Fibroblast of upper back skin (primary cell): ENCODE measurements around the gene BABAM2.
A peak's percentile ranks its signal among the peaks of the same experiment; 100 is the strongest.

Experiments used
- DNase-seq: peaks from one replicate; pipeline ENCODE4 v3.0.0-alpha.2; 2013

Gene BABAM2

DNA sequence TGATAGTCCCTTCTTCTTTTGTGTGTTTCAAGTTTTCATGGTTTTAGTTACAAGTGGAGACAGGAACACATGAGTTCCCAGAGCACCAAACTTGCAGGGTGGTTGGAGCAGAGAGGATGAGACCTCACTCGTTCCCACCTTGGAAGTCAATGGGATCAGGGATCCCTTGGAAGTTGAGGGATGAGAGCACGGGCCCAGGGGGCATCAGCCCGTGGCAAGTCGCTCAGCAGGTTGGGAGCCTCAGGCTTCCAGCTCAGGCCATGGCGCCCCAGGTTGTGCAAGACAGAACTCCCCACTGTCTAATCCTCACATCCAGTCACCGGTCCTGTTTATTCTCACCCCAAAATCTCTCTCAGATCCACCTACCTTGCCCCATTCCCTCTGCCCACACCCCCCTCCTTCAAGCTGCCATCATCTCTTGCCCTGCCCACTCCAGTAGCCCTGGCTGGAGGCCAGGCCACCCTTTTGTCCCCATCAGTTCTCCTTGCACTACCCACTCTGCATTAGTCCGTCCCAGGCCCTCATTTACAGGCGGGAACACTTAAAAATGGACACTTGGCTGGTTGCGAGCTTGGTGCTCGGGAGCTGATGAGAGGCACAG lies 464.5 kb downstream of the BABAM2 start:
- no peak for DNase-seq

DNA sequence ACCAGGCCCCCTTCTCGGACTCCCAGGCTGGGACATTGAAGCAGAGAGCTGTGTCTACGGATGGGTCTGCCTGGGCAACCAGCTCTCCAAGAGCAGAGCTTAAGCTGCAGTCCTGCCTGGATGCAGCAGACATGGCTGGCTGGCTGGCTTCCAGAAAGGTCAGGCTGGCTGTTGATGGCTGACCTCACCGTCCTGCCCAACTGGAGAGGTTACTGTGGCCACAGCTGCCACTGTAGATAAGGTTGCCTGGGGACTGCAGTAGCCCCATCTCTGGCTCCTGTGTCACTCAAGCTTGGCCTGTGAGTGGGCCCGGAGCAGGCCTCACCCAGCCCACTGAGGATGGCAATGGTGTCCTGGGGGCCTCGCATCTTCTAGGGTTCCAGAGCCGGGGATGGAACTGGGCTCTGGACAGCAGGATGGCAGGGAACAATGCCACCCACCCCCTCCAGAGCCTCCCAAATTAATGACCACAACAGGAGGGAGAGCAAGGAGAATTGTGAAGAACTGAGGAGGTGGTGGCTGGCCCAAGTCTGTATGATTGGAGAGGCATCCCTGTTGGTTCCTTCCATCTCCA lies 465.1 kb downstream of the BABAM2 start:
- DNase-seq = no peak

DNA sequence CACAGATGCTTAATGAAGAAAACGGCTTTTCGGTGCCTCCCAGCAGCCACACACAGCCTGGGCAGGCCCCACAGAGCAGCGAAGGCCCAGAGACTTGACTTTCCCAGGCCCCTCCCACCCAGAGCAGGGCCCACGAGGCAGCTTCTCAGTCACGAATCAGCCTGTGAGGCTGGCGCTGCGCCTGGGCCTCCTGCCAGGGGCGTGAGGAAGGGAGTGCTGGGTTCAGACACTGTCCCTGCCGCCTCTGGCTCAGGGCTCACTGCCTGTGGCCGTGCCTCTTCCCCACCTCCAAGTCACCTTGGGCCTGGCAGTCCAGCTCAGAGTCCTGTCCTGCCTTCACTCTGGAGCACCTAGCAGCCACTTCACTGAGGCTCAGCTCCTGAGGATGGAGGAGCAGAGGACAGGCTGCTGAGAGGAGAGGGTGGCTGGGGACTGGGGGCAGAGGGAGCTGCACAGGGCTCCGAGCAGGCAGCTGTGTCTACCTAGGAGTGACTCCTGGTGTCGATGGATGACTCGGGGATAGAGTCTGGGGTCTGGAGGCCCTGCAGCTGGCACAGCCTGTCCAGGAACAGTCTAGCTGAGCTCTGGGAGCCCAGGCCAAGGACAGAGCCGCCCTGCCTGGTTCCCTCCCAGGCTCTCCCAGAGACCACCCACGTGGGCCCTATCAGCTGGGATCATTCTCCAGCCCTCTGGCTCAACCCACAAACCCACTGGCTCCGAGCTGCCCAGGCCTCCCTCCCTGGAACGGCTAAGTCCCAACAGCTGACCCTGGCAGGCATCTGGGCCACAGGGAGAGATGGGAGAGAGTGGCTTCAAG lies 465.8 kb downstream of the BABAM2 start:
- DNase-seq = peak; percentile 91

DNA sequence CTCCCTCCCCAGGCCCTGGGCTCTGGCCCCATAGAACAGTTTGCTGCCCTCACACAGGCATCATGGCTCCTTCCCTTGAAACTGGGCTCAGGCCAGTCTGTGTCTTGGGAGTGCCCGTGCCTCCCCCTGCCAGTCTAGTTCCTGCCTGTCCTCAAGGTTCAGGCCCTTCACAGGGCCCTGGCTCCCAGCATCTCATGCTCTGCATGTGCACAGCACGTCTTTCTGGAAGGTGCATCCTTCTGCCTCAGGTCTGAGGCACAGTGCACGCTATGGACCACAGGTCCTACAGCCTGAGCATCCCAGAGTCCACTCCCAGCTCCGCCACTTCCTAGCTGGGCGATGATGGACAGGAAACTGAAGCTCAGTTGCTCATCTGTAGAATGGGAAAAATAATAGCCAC lies 466.5 kb downstream of the BABAM2 start:
- peak; percentile 18 for DNase-seq

DNA sequence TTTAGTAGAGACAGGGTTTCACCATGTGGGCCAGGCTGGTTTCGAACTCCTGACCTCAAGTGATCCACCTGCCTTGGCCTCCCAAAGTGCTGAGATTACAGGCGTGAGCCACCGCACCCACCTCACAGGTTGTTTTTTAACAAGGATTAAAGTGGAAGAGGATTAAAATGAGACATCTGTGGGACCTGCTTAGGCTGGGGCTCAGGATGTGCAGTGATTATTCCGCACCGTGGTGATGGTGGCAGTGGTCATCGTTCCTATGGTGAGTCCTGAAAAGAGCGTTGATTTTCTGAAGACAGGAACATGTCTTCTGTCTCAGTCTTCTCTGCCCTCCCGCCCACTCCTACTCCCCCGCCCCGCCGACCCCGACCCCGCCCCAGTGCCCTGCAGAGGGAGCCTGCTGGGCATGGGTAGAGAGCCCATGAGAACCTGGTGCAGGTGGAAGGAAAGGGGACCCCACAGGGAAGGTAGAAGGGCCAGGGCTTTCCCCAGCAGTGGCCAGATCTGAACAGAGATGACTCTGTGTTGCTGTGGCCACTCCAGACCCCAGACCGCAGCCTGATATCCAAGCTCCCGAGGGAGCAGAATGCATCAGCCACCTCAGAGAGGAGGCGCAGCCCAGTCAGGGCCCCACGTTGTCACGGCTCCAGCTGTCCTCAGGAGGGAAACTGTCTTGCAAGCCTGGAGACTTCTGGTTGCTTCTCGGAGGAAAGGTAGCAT lies 467.6 kb downstream of the BABAM2 start:
- no peak for DNase-seq

DNA sequence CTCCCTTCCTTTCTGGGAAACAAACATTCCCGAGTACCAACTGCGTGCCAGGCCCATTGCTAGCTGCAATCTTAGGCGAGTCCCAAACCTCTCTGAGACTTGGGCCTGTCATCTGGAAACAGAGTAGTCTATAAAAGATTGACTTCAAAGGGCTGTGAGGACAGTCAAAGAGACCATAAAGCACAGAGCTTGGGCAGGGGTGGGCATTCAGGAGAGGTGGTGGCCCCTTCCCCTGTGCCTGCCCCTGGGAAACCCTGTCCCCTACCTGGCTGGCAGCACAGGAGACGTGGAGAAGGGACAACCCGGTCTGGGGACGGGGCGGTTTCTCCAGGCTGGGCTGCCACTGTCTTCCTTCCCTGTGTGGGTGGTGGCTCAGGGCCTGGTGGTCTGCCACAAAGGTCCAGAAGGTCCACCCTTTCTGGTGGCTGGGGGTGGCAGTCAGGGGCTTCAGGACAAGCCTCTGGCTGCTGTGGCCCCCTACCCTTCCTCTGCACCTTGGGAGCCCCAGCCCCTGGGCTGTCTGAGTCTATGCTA lies 468.2 kb downstream of the BABAM2 start:
- DNase-seq = no peak

DNA sequence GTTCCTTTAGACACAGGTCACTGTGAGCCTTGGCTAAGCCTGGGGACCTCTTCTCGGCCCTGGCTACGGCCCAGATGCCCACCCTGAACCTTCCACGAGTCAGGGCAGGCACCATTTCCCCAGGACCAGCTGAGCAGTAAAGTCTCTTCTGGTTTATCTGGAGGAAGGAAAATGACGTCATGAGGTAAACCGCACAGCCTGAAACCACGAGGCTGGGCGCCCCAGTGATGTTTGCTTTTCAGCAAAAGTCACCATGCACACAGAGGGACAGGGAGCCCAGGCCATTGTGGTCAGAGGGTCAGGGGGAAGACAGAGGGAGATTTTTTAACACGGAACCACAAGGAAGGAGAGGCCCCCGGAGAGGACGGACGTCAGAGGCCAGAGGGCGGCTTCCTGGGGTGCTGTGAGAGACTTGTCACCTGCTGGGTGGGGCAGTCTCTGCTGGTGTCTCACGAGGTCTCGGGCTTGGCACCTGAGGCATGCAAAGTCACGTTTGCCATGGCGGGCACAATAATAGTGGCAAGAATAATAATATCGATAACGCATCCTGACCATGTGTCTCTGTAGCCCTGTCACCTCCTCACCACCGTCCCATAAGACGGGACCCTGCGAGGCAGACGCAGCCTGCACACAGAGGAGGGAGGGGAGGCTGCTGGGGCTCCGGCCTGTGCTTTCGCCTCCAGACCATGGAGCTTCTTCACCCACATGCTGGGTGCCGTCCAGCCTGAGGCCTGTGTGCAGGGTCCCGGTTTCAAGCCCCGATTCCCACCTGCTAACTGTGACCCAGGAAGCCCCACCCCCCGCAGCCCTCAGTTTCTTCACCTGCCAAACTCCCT lies 468.9 kb downstream of the BABAM2 start:
- DNase-seq = no peak

DNA sequence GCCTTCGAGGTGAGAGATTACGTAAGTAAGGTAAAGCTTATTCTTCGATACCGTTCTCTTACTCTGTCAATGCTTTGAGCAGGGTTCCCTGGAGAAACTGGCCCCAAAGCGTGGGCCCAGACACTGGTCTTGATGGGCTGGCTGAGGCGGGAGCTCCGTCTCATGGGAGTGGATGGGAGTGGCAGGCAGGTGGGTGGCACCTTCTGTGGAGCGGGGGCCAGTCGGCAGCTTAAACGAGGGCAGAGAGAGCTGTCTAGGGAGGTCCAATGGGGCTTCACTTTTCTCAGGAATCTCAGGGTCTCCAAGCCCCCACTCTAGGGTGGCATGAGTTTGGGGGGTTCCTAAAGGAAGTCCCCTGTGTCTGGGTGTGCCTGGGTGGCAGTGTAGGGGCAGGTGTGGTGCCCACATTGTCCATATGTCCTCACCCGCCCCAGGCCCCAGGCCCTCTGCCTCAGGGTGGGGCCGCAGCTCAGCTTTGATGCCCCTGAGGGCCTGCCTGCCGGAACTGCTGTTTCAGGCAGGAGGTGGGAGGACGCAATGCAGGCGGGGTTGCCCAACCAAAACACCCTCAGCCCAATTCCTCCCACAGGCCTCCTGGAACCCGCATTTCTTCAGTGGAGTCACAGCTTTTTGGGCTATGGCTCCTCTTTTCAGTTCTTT lies 469.7 kb downstream of the BABAM2 start:
- DNase-seq = no peak

DNA sequence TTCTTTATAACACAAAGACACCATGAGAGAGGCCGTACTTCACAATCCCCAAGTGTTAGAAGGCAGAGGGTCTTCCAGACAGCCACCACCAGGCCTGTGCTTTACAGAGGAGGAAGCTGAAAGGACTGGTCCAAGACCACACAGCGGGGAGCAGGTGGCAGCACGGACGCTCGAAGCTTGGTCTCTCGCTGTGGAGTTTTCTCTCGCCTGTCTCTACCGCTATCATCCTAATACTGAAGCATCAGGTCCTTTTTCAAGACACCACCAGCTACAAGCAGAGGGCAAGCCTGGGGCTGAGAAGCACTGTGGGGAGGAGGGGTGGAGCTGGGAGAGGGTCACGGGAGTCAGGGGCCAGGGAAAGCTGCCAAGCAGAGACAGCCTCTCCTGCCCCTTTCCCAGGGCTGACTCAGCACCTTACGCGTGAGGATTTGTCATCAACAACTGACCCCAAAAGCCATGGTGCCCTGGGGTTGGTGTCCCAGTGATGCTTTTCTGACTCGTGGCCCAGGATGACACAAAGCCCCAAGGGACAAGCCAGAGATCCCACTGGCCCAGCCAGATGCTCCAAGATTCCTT lies 470.3 kb downstream of the BABAM2 start:
- DNase-seq = peak; percentile 47

DNA sequence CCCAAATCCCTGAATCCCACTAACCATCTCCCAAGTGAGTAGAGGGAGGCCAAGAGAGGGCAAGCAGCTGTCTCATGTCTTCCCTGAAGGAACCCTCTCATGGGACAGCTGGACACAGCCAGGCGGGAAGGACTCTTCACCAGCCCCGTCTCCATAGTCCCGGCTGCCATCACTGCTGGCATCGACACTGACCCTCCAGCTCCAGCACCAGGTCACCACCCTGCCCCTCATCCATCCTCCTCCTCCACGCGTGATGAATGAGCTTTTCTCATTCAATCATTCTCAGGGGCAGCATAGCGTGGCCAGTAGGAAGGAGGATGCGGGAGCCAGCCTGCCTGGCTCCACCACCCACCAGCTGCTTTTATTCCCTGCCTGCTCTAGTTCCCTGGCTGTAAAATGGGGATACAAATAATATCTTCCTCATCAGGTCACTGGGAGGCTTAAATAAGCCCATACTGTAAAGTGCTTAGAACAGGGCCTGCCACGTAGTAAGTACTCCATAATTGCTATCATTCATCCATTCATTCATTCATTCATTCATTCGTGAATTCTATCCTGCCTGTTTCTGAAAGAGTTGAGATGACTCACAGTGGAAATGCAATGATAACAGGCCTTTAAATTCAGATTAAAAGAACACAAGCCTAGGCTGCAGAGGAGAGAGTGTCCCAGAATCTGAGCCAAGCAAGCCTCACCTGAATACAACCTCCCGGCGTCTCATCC lies 471.6 kb downstream of the BABAM2 start:
- DNase-seq = no peak

DNA sequence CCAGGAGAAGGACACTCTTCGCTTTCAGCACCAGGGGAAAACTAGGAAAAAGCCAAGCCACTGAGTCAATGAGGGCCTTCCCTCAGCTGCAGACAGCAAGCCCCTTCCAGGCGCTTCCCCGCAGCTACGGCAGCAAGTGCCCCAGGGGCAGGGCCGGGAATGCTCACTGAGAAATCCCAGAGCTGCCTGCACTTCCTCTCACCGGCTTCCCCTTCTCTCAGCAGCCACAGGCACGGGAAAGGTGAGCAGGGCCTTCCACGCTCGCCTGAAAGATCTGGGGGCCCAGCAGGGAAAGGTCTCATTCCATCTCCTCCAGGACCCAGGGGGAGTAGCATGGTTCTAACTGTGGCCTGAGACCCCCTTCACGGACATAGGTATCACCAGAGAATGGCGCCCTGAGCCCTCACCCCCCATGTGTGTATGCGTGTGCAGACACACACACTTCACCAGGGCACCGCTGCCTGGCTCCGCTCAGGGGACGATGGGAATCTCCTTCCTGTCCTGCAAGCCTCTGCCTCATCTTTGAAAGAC lies 472.5 kb downstream of the BABAM2 start:
- no peak for DNase-seq

DNA sequence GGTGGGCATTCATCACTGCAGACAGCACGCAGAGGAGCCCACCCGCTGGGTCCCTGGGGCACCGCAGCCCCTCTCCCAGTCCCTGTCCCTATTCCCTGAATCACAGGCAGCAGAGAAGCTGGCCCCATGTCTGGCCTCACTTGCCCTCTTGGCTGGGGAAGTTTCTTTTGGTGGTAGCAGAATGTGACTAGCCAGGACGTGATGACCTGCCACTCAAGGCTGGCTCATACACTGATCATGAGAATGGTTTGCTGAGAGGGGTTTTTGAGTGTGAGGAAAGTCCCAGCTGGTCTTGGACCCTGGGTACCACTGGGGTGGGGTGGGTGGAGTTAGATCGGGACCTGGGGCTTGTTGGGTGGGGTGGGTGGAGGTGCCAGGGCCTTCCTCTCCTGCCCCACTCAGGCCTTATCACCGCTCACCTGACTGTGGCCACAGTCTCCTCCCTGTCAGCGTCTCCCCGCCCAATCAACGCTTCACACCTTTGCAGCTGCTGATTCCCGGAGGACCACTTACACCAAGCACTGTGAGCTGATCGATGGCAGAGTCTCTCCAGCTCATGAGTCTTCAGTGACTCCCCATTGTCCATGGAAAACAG lies 473.3 kb downstream of the BABAM2 start:
- no peak for DNase-seq

DNA sequence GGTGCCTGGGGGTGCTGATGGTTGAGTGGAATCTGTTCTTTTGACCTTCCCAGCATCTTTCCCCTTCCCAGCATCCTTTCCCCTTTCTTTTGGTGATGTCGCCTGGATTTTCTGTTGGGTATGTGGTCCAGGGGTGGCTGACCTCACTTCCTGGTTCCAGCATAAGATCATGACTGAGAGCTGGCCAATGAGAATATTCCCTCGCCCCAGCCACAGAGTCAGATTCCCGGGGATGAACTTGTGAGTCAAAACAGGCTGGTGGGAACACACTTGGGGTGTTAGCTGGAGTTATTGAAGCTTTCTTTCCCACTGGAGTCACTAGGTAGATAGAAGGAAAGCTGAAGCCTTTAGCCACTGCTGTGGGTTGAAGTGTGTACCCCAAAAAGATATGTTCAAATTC lies 474.1 kb downstream of the BABAM2 start:
- DNase-seq = no peak

DNA sequence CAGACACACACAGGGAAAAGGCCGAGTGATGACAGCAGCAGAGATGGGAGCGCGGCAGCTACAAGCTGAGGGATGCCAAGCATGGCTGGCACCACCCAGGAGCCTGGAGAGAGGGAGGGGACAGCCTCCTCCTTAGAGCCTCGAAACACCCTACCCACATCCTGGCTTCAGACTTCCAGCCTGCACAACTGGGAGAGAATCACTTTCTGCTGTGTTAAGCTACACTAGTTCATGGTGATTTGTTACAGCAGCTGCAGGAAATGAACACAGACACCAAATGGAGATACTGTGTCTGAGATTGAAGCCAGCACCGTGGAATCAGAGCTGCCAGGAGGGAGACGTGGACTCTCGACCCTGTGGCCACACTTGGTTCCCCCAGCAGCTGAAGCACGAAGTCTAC lies 474.6 kb downstream of the BABAM2 start:
- DNase-seq = no peak

DNA sequence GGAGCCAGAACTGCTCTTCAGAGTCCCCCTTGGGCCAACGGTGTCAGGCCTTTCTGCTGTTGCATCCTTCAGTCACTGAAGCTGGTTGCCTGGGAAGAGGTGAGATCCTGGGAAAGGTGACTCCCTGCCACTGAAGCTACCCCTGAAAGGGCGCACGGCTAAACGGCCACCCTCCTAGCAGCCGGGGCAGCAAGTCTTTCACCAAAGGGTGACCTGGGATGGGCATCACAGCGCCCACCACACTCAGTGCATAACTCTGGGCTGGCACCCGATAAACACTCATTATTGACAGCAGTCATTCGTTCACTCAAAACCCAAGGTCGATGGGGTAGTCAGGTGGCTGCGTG lies 475.6 kb downstream of the BABAM2 start:
- no peak for DNase-seq

DNA sequence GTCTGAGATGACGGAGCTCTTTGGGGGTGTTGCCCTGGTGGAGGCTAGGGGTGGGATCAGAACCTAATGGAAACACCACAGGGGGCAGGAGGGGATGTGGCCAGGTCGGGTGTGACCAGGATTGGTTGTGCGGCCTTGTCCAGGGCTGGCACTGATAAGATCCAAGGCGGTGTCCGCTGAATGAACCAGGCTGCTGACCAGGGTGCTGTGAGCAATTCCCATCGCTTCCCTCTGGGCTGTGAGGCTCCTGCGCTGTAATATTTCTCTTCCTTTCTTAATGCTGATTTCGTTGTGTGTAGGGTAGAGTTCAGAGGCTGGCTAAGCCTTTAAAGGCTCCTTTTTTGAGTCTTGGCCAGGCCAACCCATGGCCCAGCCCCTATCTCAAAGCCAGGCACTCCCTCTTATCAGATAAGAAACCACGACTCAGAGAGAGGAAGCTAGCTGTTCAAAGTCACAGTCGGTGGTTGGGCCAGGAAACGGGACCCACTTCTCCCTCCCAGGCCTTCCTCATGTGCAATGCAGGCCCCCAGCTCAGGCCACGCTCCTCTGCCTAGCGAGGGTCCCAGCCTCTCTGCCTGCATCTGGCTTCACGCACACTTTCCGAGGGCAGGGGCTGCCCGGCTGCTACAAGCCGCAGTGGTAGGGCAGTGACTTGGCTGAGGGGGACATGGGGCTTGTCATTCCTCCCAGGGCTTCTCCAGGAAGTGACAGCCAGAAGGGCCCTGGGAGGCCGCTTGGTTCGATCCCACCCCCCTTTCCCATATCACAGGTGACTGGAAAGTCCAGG lies 476.2 kb downstream of the BABAM2 start:
- DNase-seq = no peak

DNA sequence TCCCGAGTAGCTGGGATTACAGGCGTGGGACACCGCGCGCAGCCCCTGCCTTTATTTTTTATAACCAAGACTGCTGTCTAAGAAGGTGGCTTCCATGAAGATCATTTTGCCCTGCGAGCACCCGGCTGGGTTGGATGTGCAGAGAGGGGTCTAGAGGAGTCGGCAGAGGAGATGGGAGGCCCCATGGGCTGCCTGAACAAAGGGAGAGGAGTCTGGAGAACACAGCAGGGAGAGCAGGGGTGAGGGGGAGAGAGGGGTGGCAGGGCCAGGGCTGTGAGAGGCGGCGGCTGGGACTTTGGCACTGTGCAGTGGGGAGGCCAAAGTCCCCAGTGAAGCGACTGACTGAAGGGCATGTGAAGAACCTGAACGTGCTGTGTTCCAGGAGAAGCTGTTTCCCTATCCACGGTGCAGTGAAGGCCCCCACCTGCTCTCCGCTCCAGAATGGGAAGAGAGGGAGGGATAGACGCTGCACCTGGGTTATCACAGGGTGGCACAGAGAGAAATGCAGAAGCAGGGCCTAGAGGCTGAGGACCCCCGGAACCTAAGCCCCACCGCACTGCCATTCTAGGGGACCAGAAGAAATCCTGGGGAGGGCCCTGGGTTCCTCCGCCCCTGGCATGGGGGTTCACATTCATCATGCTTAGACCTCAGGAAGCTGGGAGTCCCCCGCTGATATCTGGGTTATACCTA lies 477.3 kb downstream of the BABAM2 start:
- DNase-seq = no peak

DNA sequence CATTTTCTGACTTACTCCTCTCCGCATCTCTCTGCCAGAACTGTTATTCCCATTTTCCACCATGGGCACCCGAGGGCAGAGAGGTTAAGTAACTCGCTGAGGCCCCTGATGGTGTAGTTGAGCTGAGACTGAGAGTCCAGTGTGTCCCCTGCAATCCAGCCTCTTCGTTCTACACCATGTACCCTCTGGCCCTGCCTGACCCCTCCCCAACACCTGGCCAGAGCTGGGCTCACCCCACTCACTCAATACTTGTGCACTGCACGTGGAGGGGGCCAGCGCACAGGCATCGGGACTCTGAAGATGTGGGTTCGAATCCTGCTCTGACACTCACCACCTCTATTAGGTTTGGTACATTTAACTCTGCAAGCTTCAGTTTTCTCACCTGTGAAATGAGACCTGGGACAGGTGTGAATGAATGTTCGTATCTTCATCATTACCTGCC lies 477.8 kb downstream of the BABAM2 start:
- no peak for DNase-seq

DNA sequence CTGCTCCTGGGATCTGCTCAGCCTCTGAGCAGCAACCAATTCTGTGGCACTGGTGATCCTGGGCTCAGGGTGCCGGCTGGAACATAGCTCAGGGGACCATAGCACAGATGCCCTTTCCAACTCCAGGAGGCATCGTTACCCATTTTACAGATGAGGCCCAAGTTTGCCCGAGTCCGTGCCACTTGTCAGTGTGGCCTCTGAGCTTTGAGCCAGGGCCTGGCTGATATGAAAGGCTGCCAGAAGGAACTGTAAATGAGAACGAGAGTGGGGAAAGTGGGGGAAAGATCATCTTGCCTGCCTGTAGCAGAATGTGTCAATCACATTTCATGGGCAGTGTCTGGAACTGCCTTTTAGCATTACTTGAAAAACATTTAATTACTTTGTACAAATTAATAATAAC lies 478.8 kb downstream of the BABAM2 start:
- no peak for DNase-seq
